ENCODE results near the gene CRYM. TPM values are rescaled to one million over a fixed set of nuclear protein-coding genes. Genes with fewer than 3 reads are reported as not detected.

CRYM gene
- total and polyA plus RNA-seq, 4 donors = 0.30 to 2.8 TPM; not detected in 2

GRCh38 chr16:21223787-21224186 lies 54.3 kb downstream of the CRYM start:
- intact Hi-C loops (cut with DNase I) = no loop called here
- Histone ChIP-seq H3K27me3 (ENCODE audit: control insufficient read depth in 1 of 2, insufficient read depth in 2 of 2, low read length in 1 of 2) (no peaks in the 10 kb centered on the region), H3K4me3 (ENCODE audit: low read length in 2 of 2) (no peak overlapping the region), H3K36me3 (ENCODE audit: control insufficient read depth in 1 of 2, insufficient read depth in 2 of 2, low read length in 1 of 2) (no peaks in the 10 kb centered on the region), H3K4me1 (ENCODE audit: control insufficient read depth in 1 of 2, insufficient read depth in 2 of 2, low read length in 2 of 2) (no peaks in the 10 kb centered on the region), H3K9me3 (ENCODE audit: control insufficient read depth, low read length) (no peaks in the 10 kb centered on the region), H3K27ac (ENCODE audit: low read depth in 1 of 2, low read length in 2 of 2) (no peak overlapping the region)
- ATAC-seq (ENCODE audit: low FRiP score) (no peak), DNase-seq (no peak)
- 76% methylated on average over 9 of the region's 9 CpGs for WGBS, 2 donors

- no peak for DNase-seq
- intact Hi-C loops (cut with DNase I) = no loop called here
- ATAC-seq (ENCODE audit: low FRiP score) = no peak
- H3K4me3 ChIP-seq (ENCODE audit: low read length in 2 of 2) = no peak overlapping the region
- no peaks in the 10 kb centered on the region for H3K27me3 ChIP-seq (ENCODE audit: control insufficient read depth in 1 of 2, insufficient read depth in 2 of 2, low read length in 1 of 2)
- H3K36me3 ChIP-seq (ENCODE audit: control insufficient read depth in 1 of 2, insufficient read depth in 2 of 2, low read length in 1 of 2) = no peaks in the 10 kb centered on the region
- no peak overlapping the region for H3K27ac ChIP-seq (ENCODE audit: low read depth in 1 of 2, low read length in 2 of 2)
- no peaks in the 10 kb centered on the region for H3K9me3 ChIP-seq (ENCODE audit: control insufficient read depth, low read length)
- H3K4me1 ChIP-seq (ENCODE audit: control insufficient read depth in 1 of 2, insufficient read depth in 2 of 2, low read length in 2 of 2) = no peaks in the 10 kb centered on the region
- 74% methylated on average over 4 of the region's 4 CpGs for WGBS, 2 donors
Measured at GRCh38 chr16:21222495-21223337, 55.4 kb downstream of the CRYM start.

- no peaks in the 10 kb centered on the region for H3K4me1 ChIP-seq (ENCODE audit: control insufficient read depth in 1 of 2, insufficient read depth in 2 of 2, low read length in 2 of 2)
- WGBS, 2 donors = 94 to 97% methylated on average over 2 of the region's 2 CpGs
- H3K36me3 ChIP-seq (ENCODE audit: control insufficient read depth in 1 of 2, insufficient read depth in 2 of 2, low read length in 1 of 2) = no peaks in the 10 kb centered on the region
- H3K4me3 ChIP-seq (ENCODE audit: low read length in 2 of 2) = no peak overlapping the region
- H3K27ac ChIP-seq (ENCODE audit: low read depth in 1 of 2, low read length in 2 of 2) = no peak overlapping the region
- no peaks in the 10 kb centered on the region for H3K27me3 ChIP-seq (ENCODE audit: control insufficient read depth in 1 of 2, insufficient read depth in 2 of 2, low read length in 1 of 2)
- DNase-seq = no peak
- ATAC-seq (ENCODE audit: low FRiP score) = no peak
- H3K9me3 ChIP-seq (ENCODE audit: control insufficient read depth, low read length) = no peaks in the 10 kb centered on the region
- intact Hi-C loops (cut with DNase I) = no loop called here
Measured at GRCh38 chr16:21219551-21219950, 58.5 kb downstream of the CRYM start.

GRCh38 chr16:21218153-21218552 lies 59.9 kb downstream of the CRYM start:
- H3K4me3 ChIP-seq (ENCODE audit: low read length in 2 of 2) = no peak overlapping the region
- no peaks in the 10 kb centered on the region for H3K4me1 ChIP-seq (ENCODE audit: control insufficient read depth in 1 of 2, insufficient read depth in 2 of 2, low read length in 2 of 2)
- H3K36me3 ChIP-seq (ENCODE audit: control insufficient read depth in 1 of 2, insufficient read depth in 2 of 2, low read length in 1 of 2) = no peaks in the 10 kb centered on the region
- DNase-seq = no peak
- H3K27me3 ChIP-seq (ENCODE audit: control insufficient read depth in 1 of 2, insufficient read depth in 2 of 2, low read length in 1 of 2) = no peaks in the 10 kb centered on the region
- intact Hi-C loops (cut with DNase I) = no loop called here
- H3K9me3 ChIP-seq (ENCODE audit: control insufficient read depth, low read length) = no peaks in the 10 kb centered on the region
- 58 to 61% methylated on average over 7 of the region's 7 CpGs for WGBS, 2 donors
- no peak overlapping the region for H3K27ac ChIP-seq (ENCODE audit: low read depth in 1 of 2, low read length in 2 of 2)
- ATAC-seq (ENCODE audit: low FRiP score) = no peak

- 77 to 85% methylated on average over 2 of the region's 2 CpGs for WGBS, 2 donors
- DNase-seq (no peak), ATAC-seq (ENCODE audit: low FRiP score) (no peak)
- no peaks in the 10 kb centered on the region for H3K36me3 ChIP-seq (ENCODE audit: control insufficient read depth in 1 of 2, insufficient read depth in 2 of 2, low read length in 1 of 2)
- intact Hi-C loops (cut with DNase I) = no loop called here
- no peaks in the 10 kb centered on the region for H3K27me3 ChIP-seq (ENCODE audit: control insufficient read depth in 1 of 2, insufficient read depth in 2 of 2, low read length in 1 of 2)
- H3K9me3 ChIP-seq (ENCODE audit: control insufficient read depth, low read length) = no peaks in the 10 kb centered on the region
- no peak overlapping the region for H3K4me3 ChIP-seq (ENCODE audit: low read length in 2 of 2)
- no peak overlapping the region for H3K27ac ChIP-seq (ENCODE audit: low read depth in 1 of 2, low read length in 2 of 2)
- no peaks in the 10 kb centered on the region for H3K4me1 ChIP-seq (ENCODE audit: control insufficient read depth in 1 of 2, insufficient read depth in 2 of 2, low read length in 2 of 2)
Measured at GRCh38 chr16:21217121-21217520, 61.0 kb downstream of the CRYM start.

GRCh38 chr16:21214086-21214485 lies 64.0 kb downstream of the CRYM start:
- Histone ChIP-seq H3K27me3 (ENCODE audit: control insufficient read depth in 1 of 2, insufficient read depth in 2 of 2, low read length in 1 of 2) (no peaks in the 10 kb centered on the region), H3K36me3 (ENCODE audit: control insufficient read depth in 1 of 2, insufficient read depth in 2 of 2, low read length in 1 of 2) (no peaks in the 10 kb centered on the region), H3K27ac (ENCODE audit: low read depth in 1 of 2, low read length in 2 of 2) (no peak overlapping the region), H3K4me3 (ENCODE audit: low read length in 2 of 2) (no peak overlapping the region), H3K4me1 (ENCODE audit: control insufficient read depth in 1 of 2, insufficient read depth in 2 of 2, low read length in 2 of 2) (no peaks in the 10 kb centered on the region), H3K9me3 (ENCODE audit: control insufficient read depth, low read length) (no peaks in the 10 kb centered on the region)
- 52 to 72% methylated on average over 4 of the region's 4 CpGs for WGBS, 2 donors
- ATAC-seq (ENCODE audit: low FRiP score) = no peak
- intact Hi-C loops (cut with DNase I) = no loop called here
- no peak for DNase-seq

- H3K36me3 ChIP-seq (ENCODE audit: control insufficient read depth in 1 of 2, insufficient read depth in 2 of 2, low read length in 1 of 2) = no peaks in the 10 kb centered on the region
- no peak within 1 kb of the TSS for H3K27ac ChIP-seq (ENCODE audit: low read depth in 1 of 2, low read length in 2 of 2)
- 84 to 90% methylated on average over 5 of the region's 5 CpGs for WGBS, 2 donors
- no peaks in the 10 kb centered on the region for H3K9me3 ChIP-seq (ENCODE audit: control insufficient read depth, low read length)
- H3K27me3 ChIP-seq (ENCODE audit: control insufficient read depth in 1 of 2, insufficient read depth in 2 of 2, low read length in 1 of 2) = no peaks in the 10 kb centered on the region
- intact Hi-C loops (cut with DNase I) = no loop called here
- DNase-seq (no peak), ATAC-seq (ENCODE audit: low FRiP score) (no peak)
- no peak within 1 kb of the TSS for H3K4me3 ChIP-seq (ENCODE audit: low read length in 2 of 2)
- no peaks in the 10 kb centered on the region for H3K4me1 ChIP-seq (ENCODE audit: control insufficient read depth in 1 of 2, insufficient read depth in 2 of 2, low read length in 2 of 2)
Measured at GRCh38 chr16:21211486-21211885, 66.6 kb downstream of the CRYM start, which contains the start of gene ZP2. Gene ZP2, minus strand, starts transcription at chr16:21211574. Its CDS starts 27 bp downstream, at chr16:21211547.
